ENCODE data around the gene METTL6.

The METTL6 gene

GRCh38 chr3:15451216-15452113, 24.1 kb upstream of the METTL6 start:
- no peaks in the 10 kb centered on the region for H3K27me3 ChIP-seq (ENCODE audit: control insufficient read depth, low read length)
- H3K79me2 ChIP-seq (ENCODE audit: control insufficient read depth, low read length): no peaks in the 10 kb centered on the region
- H3K36me3 ChIP-seq (ENCODE audit: control insufficient read depth, low read length): no peaks in the 10 kb centered on the region
- no peaks in the 10 kb centered on the region for H4K20me1 ChIP-seq (ENCODE audit: control insufficient read depth, insufficient read depth, low read depth, low read length)
- H3K9me3 ChIP-seq (ENCODE audit: control insufficient read depth, insufficient read depth, low read length): no peaks in the 10 kb centered on the region
- H3K4me2 ChIP-seq (ENCODE audit: low read length): no peak overlapping the region
- no peaks in the 10 kb centered on the region for H3K9me2 ChIP-seq (replicated peaks; ENCODE audit: control insufficient read depth, low read length)
- H3K27ac ChIP-seq (ENCODE audit: low read depth, low read length): no peak overlapping the region
- H3K4me1 ChIP-seq (ENCODE audit: control insufficient read depth, low read length): no peaks in the 10 kb centered on the region
- H3F3A ChIP-seq (ENCODE audit: control insufficient read depth, insufficient read depth): no peaks in the 10 kb centered on the region
- H3K4me3 ChIP-seq (ENCODE audit: low read length): no peak overlapping the region
- TF ChIP-seq CTCF (IDR thresholded peaks at IDR 0.05; ENCODE audit: low read depth, low read length, poor library complexity, severe bottlenecking) (no peak), EZH2phosphoT487 (IDR thresholded peaks at IDR 0.05; ENCODE audit: borderline replicate concordance, low read length) (no peak)

GRCh38 chr3:15450438-15451215, 23.3 kb upstream of the METTL6 start:
- no peaks in the 10 kb centered on the region for H4K20me1 ChIP-seq (ENCODE audit: control insufficient read depth, insufficient read depth, low read depth, low read length)
- no peak overlapping the region for H3K4me2 ChIP-seq (ENCODE audit: low read length)
- H3K9me3 ChIP-seq (ENCODE audit: control insufficient read depth, insufficient read depth, low read length): no peaks in the 10 kb centered on the region
- TF ChIP-seq CTCF (IDR thresholded peaks at IDR 0.05; ENCODE audit: low read depth, low read length, poor library complexity, severe bottlenecking) (no peak), EZH2phosphoT487 (IDR thresholded peaks at IDR 0.05; ENCODE audit: borderline replicate concordance, low read length) (no peak)
- no peaks in the 10 kb centered on the region for H3K79me2 ChIP-seq (ENCODE audit: control insufficient read depth, low read length)
- H3F3A ChIP-seq (ENCODE audit: control insufficient read depth, insufficient read depth): no peaks in the 10 kb centered on the region
- H3K36me3 ChIP-seq (ENCODE audit: control insufficient read depth, low read length): no peaks in the 10 kb centered on the region
- H3K4me1 ChIP-seq (ENCODE audit: control insufficient read depth, low read length): no peaks in the 10 kb centered on the region
- H3K4me3 ChIP-seq (ENCODE audit: low read length): no peak overlapping the region
- H3K9me2 ChIP-seq (replicated peaks; ENCODE audit: control insufficient read depth, low read length): no peaks in the 10 kb centered on the region
- H3K27me3 ChIP-seq (ENCODE audit: control insufficient read depth, low read length): no peaks in the 10 kb centered on the region
- no peak overlapping the region for H3K27ac ChIP-seq (ENCODE audit: low read depth, low read length)

- no peaks in the 10 kb centered on the region for H3F3A ChIP-seq (ENCODE audit: control insufficient read depth, insufficient read depth)
- no peaks in the 10 kb centered on the region for H3K79me2 ChIP-seq (ENCODE audit: control insufficient read depth, low read length)
- no peaks in the 10 kb centered on the region for H3K36me3 ChIP-seq (ENCODE audit: control insufficient read depth, low read length)
- no peak overlapping the region for H3K4me2 ChIP-seq (ENCODE audit: low read length)
- no peak overlapping the region for H3K27ac ChIP-seq (ENCODE audit: low read depth, low read length)
- H3K27me3 ChIP-seq (ENCODE audit: control insufficient read depth, low read length): no peaks in the 10 kb centered on the region
- no peaks in the 10 kb centered on the region for H4K20me1 ChIP-seq (ENCODE audit: control insufficient read depth, insufficient read depth, low read depth, low read length)
- H3K4me3 ChIP-seq (ENCODE audit: low read length): no peak overlapping the region
- no peak for TF ChIP-seq CTCF (IDR thresholded peaks at IDR 0.05; ENCODE audit: low read depth, low read length, poor library complexity, severe bottlenecking)
- TF ChIP-seq EZH2phosphoT487 (IDR thresholded peaks at IDR 0.05; ENCODE audit: borderline replicate concordance, low read length): no peak
- H3K9me3 ChIP-seq (ENCODE audit: control insufficient read depth, insufficient read depth, low read length): no peaks in the 10 kb centered on the region
- no peaks in the 10 kb centered on the region for H3K4me1 ChIP-seq (ENCODE audit: control insufficient read depth, low read length)
- H3K9me2 ChIP-seq (replicated peaks; ENCODE audit: control insufficient read depth, low read length): no peaks in the 10 kb centered on the region
Observed at GRCh38 chr3:15449489-15450224, 22.3 kb upstream of the METTL6 start.
